HCEC 1CT (cell line): ENCODE results near the gene TRIM68.

Source experiments
- DNase-seq: peaks from one replicate; pipeline ENCODE4 v3.0.0-alpha.2; 2017

The TRIM68 gene

GRCh38 chr11:4607781-4608666, at the start of gene TRIM68:
Gene TRIM68, minus strand, starts transcription at chr11:4608231. Its CDS starts 2,727 bp downstream, at chr11:4605504.
- peak; percentile 96 for DNase-seq

GRCh38 chr11:4654635-4655369, 46.8 kb upstream of the TRIM68 start:
- DNase-seq = no peak

GRCh38 chr11:4647766-4648165, 39.7 kb upstream of the TRIM68 start:
- DNase-seq = no peak

GRCh38 chr11:4645974-4646373, 37.9 kb upstream of the TRIM68 start:
- no peak for DNase-seq

GRCh38 chr11:4644233-4644632, 36.2 kb upstream of the TRIM68 start:
- DNase-seq = no peak

- DNase-seq = no peak
Observed at GRCh38 chr11:4643682-4644081, 35.7 kb upstream of the TRIM68 start, which contains the start of gene OR51E1. Gene OR51E1, plus strand, starts transcription at chr11:4643982. Its CDS starts 8,545 bp downstream, at chr11:4652527.

- no peak for DNase-seq
Observed at GRCh38 chr11:4643076-4643475, 35.0 kb upstream of the TRIM68 start.

GRCh38 chr11:4642043-4642442, 34.0 kb upstream of the TRIM68 start:
- no peak for DNase-seq

GRCh38 chr11:4641501-4641900, 33.5 kb upstream of the TRIM68 start:
- no peak for DNase-seq

GRCh38 chr11:4639931-4640330, 31.9 kb upstream of the TRIM68 start:
- no peak for DNase-seq

- DNase-seq = no peak
Observed at GRCh38 chr11:4637662-4638047, 29.6 kb upstream of the TRIM68 start.

GRCh38 chr11:4636962-4637661, 29.1 kb upstream of the TRIM68 start, which contains the start of gene OR51D1:
Gene OR51D1, plus strand, starts transcription at chr11:4637477. Its CDS starts 2,314 bp downstream, at chr11:4639791.
- peak; percentile 48 for DNase-seq

GRCh38 chr11:4636136-4636535, 28.1 kb upstream of the TRIM68 start:
- no peak for DNase-seq

GRCh38 chr11:4626207-4627099, 18.4 kb upstream of the TRIM68 start:
- peak; percentile 62 for DNase-seq

- DNase-seq = no peak
Observed at GRCh38 chr11:4619514-4619913, 11.5 kb upstream of the TRIM68 start.

- no peak for DNase-seq
Observed at GRCh38 chr11:4615856-4616444, 7.9 kb upstream of the TRIM68 start.

GRCh38 chr11:4611986-4612385, 4.0 kb upstream of the TRIM68 start:
- DNase-seq = no peak

GRCh38 chr11:4610258-4610935, 2.4 kb upstream of the TRIM68 start:
- peak; percentile 23 for DNase-seq

- no peak for DNase-seq
Observed at GRCh38 chr11:4607096-4607495, 935 bp downstream of the TRIM68 start.

- DNase-seq = no peak
Observed at GRCh38 chr11:4606231-4607015, 1.6 kb downstream of the TRIM68 start.
